ENCODE data around the gene RAPGEF5. TPM values are rescaled to one million over a fixed set of nuclear protein-coding genes. Genes with fewer than 3 reads are reported as not detected.

The RAPGEF5 gene
- total RNA-seq, 1 donor from 2014 or later = 9.9 TPM

GRCh38 chr7:22339725-22340390, 17.1 kb downstream of the RAPGEF5 start:
- H3K4me1 Mint-ChIP-seq (ENCODE audit: low read depth) = peaks cover 4% of the 10 kb centered on the region

GRCh38 chr7:22338877-22339276, 18.1 kb downstream of the RAPGEF5 start:
- Mint-ChIP-seq H3K36me3 (ENCODE audit: insufficient read depth) (no peaks in the 10 kb centered on the region), H3K4me1 (ENCODE audit: low read depth) (peaks cover 11% of the 10 kb centered on the region), H3K27me3 (no peaks in the 10 kb centered on the region), H3K9me3 (ENCODE audit: low read depth) (no peaks in the 10 kb centered on the region), H3K4me3 (ENCODE audit: low read depth) (no peak overlapping the region), H3K27ac (no peak overlapping the region)
- DNase-seq (ENCODE audit: low spot score, unreplicated experiment) = no peak
- TF ChIP-seq CTCF (IDR thresholded peaks at IDR 0.05; ENCODE audit: unreplicated experiment) = no peak

More at GRCh38 chr7:22339725-22340390, 17.1 kb downstream of the RAPGEF5 start:
- no peak for DNase-seq (ENCODE audit: low spot score, unreplicated experiment)
- Mint-ChIP-seq H3K36me3 (ENCODE audit: insufficient read depth) (no peaks in the 10 kb centered on the region), H3K9me3 (ENCODE audit: low read depth) (no peaks in the 10 kb centered on the region), H3K27me3 (no peaks in the 10 kb centered on the region), H3K4me3 (ENCODE audit: low read depth) (no peak overlapping the region), H3K27ac (no peak overlapping the region)
- TF ChIP-seq CTCF (IDR thresholded peaks at IDR 0.05; ENCODE audit: unreplicated experiment) = no peak

DNA sequence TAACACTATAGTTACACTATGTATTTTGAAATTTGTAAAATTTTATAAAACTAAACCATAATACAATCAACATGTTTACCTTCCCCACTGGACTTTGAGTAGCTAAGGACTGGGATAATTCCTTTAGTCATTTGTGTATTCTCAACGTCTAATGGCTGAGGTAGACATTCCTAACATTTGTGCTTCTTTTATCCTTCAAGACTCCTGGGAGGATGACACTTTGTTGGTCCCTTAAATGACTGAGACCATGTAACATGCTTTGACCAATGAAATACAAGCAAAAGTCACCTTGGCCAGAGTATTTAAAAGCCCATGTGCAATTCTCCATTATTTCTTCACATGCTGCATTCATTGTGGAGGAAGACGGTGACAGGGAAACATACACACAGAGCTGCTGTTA, 18.5 kb downstream of the RAPGEF5 start:
- H3K4me3 Mint-ChIP-seq (ENCODE audit: low read depth) = no peak overlapping the region
- H3K27me3 Mint-ChIP-seq = no peaks in the 10 kb centered on the region
- H3K4me1 Mint-ChIP-seq (ENCODE audit: low read depth) = peaks cover 14% of the 10 kb centered on the region
- no peak for TF ChIP-seq CTCF (IDR thresholded peaks at IDR 0.05; ENCODE audit: unreplicated experiment)
- H3K9me3 Mint-ChIP-seq (ENCODE audit: low read depth) = no peaks in the 10 kb centered on the region
- no peak overlapping the region for H3K27ac Mint-ChIP-seq
- DNase-seq (ENCODE audit: low spot score, unreplicated experiment) = no peak
- H3K36me3 Mint-ChIP-seq (ENCODE audit: insufficient read depth) = no peaks in the 10 kb centered on the region

GRCh38 chr7:22333680-22334141, 23.2 kb downstream of the RAPGEF5 start:
- no peaks in the 10 kb centered on the region for H3K36me3 Mint-ChIP-seq (ENCODE audit: insufficient read depth)
- no peak for TF ChIP-seq CTCF (IDR thresholded peaks at IDR 0.05; ENCODE audit: unreplicated experiment)
- H3K27ac Mint-ChIP-seq = no peak overlapping the region
- no peaks in the 10 kb centered on the region for H3K27me3 Mint-ChIP-seq
- H3K9me3 Mint-ChIP-seq (ENCODE audit: low read depth) = no peaks in the 10 kb centered on the region
- peaks cover 26% of the 10 kb centered on the region for H3K4me1 Mint-ChIP-seq (ENCODE audit: low read depth)
- no peak for DNase-seq (ENCODE audit: low spot score, unreplicated experiment)
- no peak overlapping the region for H3K4me3 Mint-ChIP-seq (ENCODE audit: low read depth)

GRCh38 chr7:22332461-22332870, 24.5 kb downstream of the RAPGEF5 start:
- no peak overlapping the region for H3K4me3 Mint-ChIP-seq (ENCODE audit: low read depth)
- no peak overlapping the region for H3K27ac Mint-ChIP-seq
- peaks cover 25% of the 10 kb centered on the region for H3K4me1 Mint-ChIP-seq (ENCODE audit: low read depth)

More at GRCh38 chr7:22332461-22332870, 24.5 kb downstream of the RAPGEF5 start:
- DNase-seq (ENCODE audit: low spot score, unreplicated experiment) = no peak
- no peaks in the 10 kb centered on the region for H3K9me3 Mint-ChIP-seq (ENCODE audit: low read depth)
- H3K27me3 Mint-ChIP-seq = no peaks in the 10 kb centered on the region
- no peaks in the 10 kb centered on the region for H3K36me3 Mint-ChIP-seq (ENCODE audit: insufficient read depth)
- TF ChIP-seq CTCF (IDR thresholded peaks at IDR 0.05; ENCODE audit: unreplicated experiment) = no peak

Measured in progenitor cell of endocrine pancreas (in vitro differentiated cells).